Sigmoid colon (tissue), 7 donors: ENCODE data around the gene CLCN3. TPM values are rescaled to one million over a fixed set of nuclear protein-coding genes. Genes with fewer than 3 reads are reported as not detected.
"Not testable (repeated sequence)": the region's sequence is repeated elsewhere in the genome, so short reads cannot be mapped to it uniquely, and the experiment has no call there.

ENCODE experiments used
- DNase-seq: peaks from one replicate; pipeline ENCODE4 v3.0.0-alpha.2; 2019
- H3K27ac ChIP-seq, 4 donors: fragments of 200-600 bp; sonication (generic); one replicate each; pipeline ENCODE4 v1.5.1; 2016 to 2019; ENCODE audit warnings: mild to moderate bottlenecking in 1 of 4
- H3K27me3 ChIP-seq, 3 donors: fragments of 200-600 bp; sonication (generic); one replicate each; pipeline ENCODE4 v1.5.1; 2019; ENCODE audit warnings: mild to moderate bottlenecking in 1 of 3
- H3K36me3 ChIP-seq, 4 donors: fragments of 200-600 bp; sonication (generic); one replicate each; pipeline ENCODE4 v1.5.1; 2016 to 2019
- H3K4me1 ChIP-seq, 4 donors: fragments of 200-600 bp; sonication (generic); one replicate each; pipeline ENCODE4 v1.5.1; 2017 to 2019
- H3K4me3 ChIP-seq, 4 donors: fragments of 200-600 bp; sonication (generic); one replicate each; pipeline ENCODE4 v1.5.1; 2017 to 2019; ENCODE audit warnings: mild to moderate bottlenecking in 2 of 4, moderate library complexity in 1 of 4
- H3K9me3 ChIP-seq, 4 donors: fragments of 200-600 bp in 3 of 4; sonication (generic) in 3 of 4; one replicate each; pipeline versions ENCODE4 v1.5.1 to v1.6.1; 2013 to 2019
- EP300 ChIP-seq, 4 donors: sonication (generic); formaldehyde crosslinking; IDR thresholded peaks; one replicate each; pipeline ENCODE4 v1.6.1; 2017; ENCODE audit warnings: antibody characterized with exemption in 4 of 4
- POLR2A ChIP-seq, 2 donors: fragments of 450-650 bp; IDR thresholded peaks; one replicate each; pipeline ENCODE4 v1.6.1; 2016; ENCODE audit warnings: antibody characterized with exemption in 2 of 2, mild to moderate bottlenecking in 2 of 2, moderate library complexity in 2 of 2
- POLR2AphosphoS5 ChIP-seq, 4 donors: sonication (generic); formaldehyde crosslinking; IDR thresholded peaks; one replicate each; pipeline ENCODE4 v1.6.1; 2017; ENCODE audit warnings: antibody characterized with exemption in 4 of 4
- WGBS, 2 donors: extraction: QIAGEN DNeasy Blood & Tissue Kit; methylation state at CpG; one replicate each; pipeline ENCODE4 v1.1.7; 2013; 5-methylcytosine and 5-hydroxymethylcytosine counted together
- intact Hi-C: fragments of 100-400 bp; cut with DNase I; formaldehyde crosslinking; loops from one replicate; pipeline ENCODE4 v1.15.1; 2023
- polyA plus RNA-seq, 3 donors: library from polyadenylated mRNA; stranded (reverse); fragments of 200-250 nt; gene quantifications; one replicate each; pipeline ENCODE4 v1.2.3, GENCODE V29; 2013
- total RNA-seq, 4 donors: library from RNA; depleted of rRNA; stranded (reverse); fragments of >200 nt; gene quantifications; one replicate each; pipeline ENCODE4 v1.1.0, GENCODE V29; 2016
- TF ChIP-seq, protein P1 (sequence below), 4 experiments: fragments of 450-650 bp in 3 of 4; fragments of 200-600 bp in 1 of 4; IDR thresholded peaks; one replicate each; pipeline ENCODE4 v1.5.1; 2016 to 2019; ENCODE audit warnings: antibody characterized with exemption in 4 of 4, mild to moderate bottlenecking in 3 of 4, moderate library complexity in 2 of 4
- donor health status: healthy with polysubstance abuse.
- donor health status: Bipolar disorder and iron deficiency.
- donor health status: healthy.

CLCN3 gene
- total and polyA plus RNA-seq, 7 donors = 8.6 to 37.1 (median 16.0) TPM

DNA sequence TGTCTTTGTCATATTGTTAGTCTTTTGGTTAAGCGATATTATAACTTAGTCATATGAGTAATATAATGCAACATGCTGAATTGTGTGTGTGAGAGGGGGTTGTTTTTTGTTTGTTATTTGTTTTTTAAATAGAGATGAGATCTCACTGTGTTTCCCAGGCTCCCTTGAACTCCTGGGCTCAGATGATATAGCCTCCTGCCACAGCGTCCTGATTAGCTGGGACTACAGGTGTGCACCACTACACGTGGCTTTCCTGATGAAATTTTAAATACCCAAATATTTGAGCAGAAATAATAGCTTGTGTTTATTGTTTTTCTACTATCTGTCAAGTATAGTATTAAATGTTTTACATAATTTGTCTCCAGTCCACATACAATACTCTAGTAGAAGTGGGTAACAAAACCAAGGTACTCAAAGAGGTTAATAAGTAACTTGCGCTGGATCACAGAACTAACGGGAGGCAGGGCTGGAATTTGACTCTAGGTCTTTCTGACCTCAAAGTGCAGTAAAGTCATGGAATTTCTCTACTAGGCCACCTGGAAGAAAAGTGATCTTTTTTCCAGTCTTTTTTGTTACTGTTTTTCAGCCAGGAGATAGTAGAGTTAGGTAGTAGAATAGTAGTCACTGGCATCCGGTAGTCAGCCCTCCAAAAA is 47.8 kb downstream of the CLCN3 start:
- no peak for TF ChIP-seq EP300 (IDR thresholded peaks at IDR 0.05)
- no peak for TF ChIP-seq POLR2AphosphoS5 (IDR thresholded peaks at IDR 0.05)
- TF ChIP-seq POLR2A (IDR thresholded peaks at IDR 0.05) = no peak
- TF ChIP-seq, protein P1, sequence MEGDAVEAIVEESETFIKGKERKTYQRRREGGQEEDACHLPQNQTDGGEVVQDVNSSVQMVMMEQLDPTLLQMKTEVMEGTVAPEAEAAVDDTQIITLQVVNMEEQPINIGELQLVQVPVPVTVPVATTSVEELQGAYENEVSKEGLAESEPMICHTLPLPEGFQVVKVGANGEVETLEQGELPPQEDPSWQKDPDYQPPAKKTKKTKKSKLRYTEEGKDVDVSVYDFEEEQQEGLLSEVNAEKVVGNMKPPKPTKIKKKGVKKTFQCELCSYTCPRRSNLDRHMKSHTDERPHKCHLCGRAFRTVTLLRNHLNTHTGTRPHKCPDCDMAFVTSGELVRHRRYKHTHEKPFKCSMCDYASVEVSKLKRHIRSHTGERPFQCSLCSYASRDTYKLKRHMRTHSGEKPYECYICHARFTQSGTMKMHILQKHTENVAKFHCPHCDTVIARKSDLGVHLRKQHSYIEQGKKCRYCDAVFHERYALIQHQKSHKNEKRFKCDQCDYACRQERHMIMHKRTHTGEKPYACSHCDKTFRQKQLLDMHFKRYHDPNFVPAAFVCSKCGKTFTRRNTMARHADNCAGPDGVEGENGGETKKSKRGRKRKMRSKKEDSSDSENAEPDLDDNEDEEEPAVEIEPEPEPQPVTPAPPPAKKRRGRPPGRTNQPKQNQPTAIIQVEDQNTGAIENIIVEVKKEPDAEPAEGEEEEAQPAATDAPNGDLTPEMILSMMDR (IDR thresholded peaks at IDR 0.05) = no peak
- Histone ChIP-seq H3K4me1 (peaks cover 0 to 22% (median 13%) of the 10 kb centered on the region in 4 donors), H3K36me3 (no peaks in the 10 kb centered on the region), H3K27me3 (no peaks in the 10 kb centered on the region), H3K27ac (no peak overlapping the region), H3K9me3 (no peaks in the 10 kb centered on the region), H3K4me3 (no peak overlapping the region)
- no peak for DNase-seq
- 49 to 83% methylated on average over 6 of the region's 6 CpGs for WGBS, 2 donors
- intact Hi-C loops = no loop called here

DNA sequence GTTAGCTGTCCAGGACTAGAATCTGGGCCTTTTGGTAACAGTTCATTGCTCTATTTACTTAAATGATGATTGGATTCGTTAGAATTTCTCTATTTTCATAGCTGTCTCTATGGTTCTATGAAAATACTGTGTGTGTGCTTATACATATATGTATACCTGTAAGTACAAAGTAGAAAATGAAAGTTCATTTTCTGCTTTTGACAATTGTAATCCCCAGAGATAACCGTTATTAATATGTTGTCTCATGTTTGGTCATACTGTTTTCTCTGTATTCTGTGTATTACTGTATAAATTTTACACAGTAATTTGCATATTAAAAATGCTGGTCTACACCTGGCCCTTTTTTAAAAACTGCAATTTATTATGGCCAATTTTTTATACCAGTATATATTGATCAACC is 55.4 kb downstream of the CLCN3 start:
- TF ChIP-seq EP300 (IDR thresholded peaks at IDR 0.05) (no peak), POLR2AphosphoS5 (IDR thresholded peaks at IDR 0.05) (no peak), POLR2A (IDR thresholded peaks at IDR 0.05) (no peak)
- TF ChIP-seq, protein P1 (IDR thresholded peaks at IDR 0.05) = no peak
- intact Hi-C loops = no loop called here
- 60 to 68% methylated on average over 2 of the region's 2 CpGs for WGBS, 2 donors
- no peak overlapping the region for H3K27ac ChIP-seq
- H3K27me3 ChIP-seq = no peaks in the 10 kb centered on the region
- H3K36me3 ChIP-seq = peaks cover 0 to 11% (median 0%) of the 10 kb centered on the region in 4 donors
- H3K4me3 ChIP-seq = no peak overlapping the region
- peaks cover 0 to 10% (median 3%) of the 10 kb centered on the region in 4 donors for H3K4me1 ChIP-seq
- H3K9me3 ChIP-seq = no peaks in the 10 kb centered on the region
- no peak for DNase-seq

DNA sequence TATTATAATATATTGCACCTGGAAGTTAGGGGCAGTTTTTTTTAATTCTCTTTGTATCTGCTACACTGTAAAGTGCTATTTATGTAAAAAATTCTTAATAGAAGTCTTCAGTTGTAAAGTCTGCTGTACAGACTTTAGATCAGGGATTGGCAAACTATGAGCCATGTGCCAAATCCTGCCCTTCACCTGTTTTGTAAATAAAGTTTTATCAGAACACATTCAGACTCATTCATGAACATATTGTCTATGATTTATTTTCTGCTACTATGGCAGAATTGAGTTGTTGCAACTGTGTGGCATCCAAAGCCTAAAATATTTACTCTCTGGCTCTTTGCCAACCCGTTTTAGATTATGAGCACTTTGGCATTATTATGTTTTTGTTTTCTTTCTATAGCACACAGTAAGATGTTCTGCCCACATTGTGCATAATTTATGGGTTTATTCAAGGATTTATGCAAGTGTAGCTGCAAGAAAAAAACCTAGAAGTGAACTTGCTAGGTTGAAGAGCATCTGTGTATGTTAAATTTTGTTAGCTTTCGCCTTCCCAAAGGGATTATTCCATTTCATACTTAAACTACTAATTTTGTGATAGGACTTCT is 56.9 kb downstream of the CLCN3 start:
- intact Hi-C loops = no loop called here
- H3K4me3 ChIP-seq = no peak overlapping the region
- no peaks in the 10 kb centered on the region for H3K27me3 ChIP-seq
- H3K36me3 ChIP-seq = peaks cover 0 to 14% (median 0%) of the 10 kb centered on the region in 4 donors
- no peaks in the 10 kb centered on the region for H3K9me3 ChIP-seq
- H3K4me1 ChIP-seq = peaks cover 0 to 10% (median 3%) of the 10 kb centered on the region in 4 donors
- TF ChIP-seq POLR2A (IDR thresholded peaks at IDR 0.05) (no peak), POLR2AphosphoS5 (IDR thresholded peaks at IDR 0.05) (no peak), EP300 (IDR thresholded peaks at IDR 0.05) (no peak)
- TF ChIP-seq, protein P1 (IDR thresholded peaks at IDR 0.05) = no peak
- no peak overlapping the region for H3K27ac ChIP-seq
- WGBS, 2 donors = 59 to 83% methylated on average over 2 of the region's 2 CpGs
- no peak for DNase-seq

DNA sequence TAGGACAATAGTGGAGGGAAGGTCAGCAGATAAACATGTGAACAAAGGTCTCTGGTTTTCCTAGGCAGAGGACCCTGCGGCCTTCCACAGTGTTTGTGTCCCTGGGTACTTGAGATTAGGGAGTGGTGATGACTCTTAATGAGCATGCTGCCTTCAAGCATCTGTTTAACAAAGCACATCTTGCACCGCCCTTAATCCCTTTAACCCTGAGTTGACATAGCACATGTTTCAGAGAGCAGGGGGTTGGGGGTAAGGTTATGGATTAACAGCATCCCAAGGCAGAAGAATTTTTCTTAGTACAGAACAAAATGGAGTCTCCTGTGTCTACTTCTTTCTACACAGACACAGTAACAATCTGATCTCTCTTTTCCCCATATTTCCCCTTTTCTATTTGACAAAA is 58.1 kb downstream of the CLCN3 start:
- intact Hi-C loops, H3K27me3 ChIP-seq, DNase-seq, H3K4me1 ChIP-seq, H3K9me3 ChIP-seq, H3K27ac ChIP-seq, H3K4me3 ChIP-seq: not testable (repeated sequence)
- WGBS, 2 donors = 94 to 100% methylated on average over 1 of the region's 2 CpGs
- peaks cover 0 to 14% (median 0%) of the 10 kb centered on the region in 4 donors for H3K36me3 ChIP-seq

DNA sequence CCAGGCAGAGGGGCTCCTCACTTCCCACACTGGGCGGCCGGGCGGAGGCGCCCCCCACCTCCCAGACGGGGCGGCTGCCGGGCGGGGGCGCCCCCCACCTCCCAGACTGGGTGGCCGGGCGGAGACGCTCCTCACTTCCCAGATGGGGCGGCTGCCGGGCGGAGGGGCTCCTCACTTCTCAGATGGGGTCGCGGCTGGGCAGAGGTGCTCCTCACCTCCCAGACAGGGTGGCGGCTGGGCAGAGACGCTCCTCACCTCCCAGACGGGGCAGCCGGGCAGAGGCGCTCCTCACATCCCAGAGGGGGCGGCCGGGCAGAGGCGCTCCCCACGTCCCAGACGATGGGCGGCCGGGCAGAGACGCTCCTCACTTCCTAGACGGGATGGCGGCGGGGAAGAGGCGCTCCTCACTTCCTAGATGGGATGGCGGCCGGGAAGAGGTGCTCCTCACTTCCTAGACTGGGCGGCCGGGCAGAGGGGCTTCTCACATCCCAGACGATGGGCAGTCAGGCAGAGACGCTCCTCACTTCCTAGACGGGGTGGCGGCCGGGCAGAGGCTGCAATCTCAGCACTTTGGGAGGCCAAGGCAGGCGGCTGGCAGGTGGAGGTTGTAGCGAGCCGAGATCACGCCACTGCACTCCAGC is 58.7 kb downstream of the CLCN3 start:
- H3K9me3 ChIP-seq, intact Hi-C loops, H3K27ac ChIP-seq, H3K4me3 ChIP-seq, DNase-seq, H3K4me1 ChIP-seq, H3K27me3 ChIP-seq: not testable (repeated sequence)
- H3K36me3 ChIP-seq = peaks cover 0 to 19% (median 0%) of the 10 kb centered on the region in 4 donors
- 95 to 97% methylated on average over 47 of the region's 47 CpGs for WGBS, 2 donors
